Hematopoietic multipotent progenitor cell (in vitro differentiated cells): ENCODE results near the gene MMP2. TPM values are rescaled to one million over a fixed set of nuclear protein-coding genes. Genes with fewer than 3 reads are reported as not detected.

ENCODE experiments used
- DNase-seq, 3 donors: peaks; one replicate each; pipeline ENCODE4 v3.0.0-alpha.2; 2011 to 2015; ENCODE audit warnings: low read depth in 2 of 3, low spot score in 2 of 3
- total RNA-seq: library from RNA; depleted of rRNA; stranded (reverse); fragments of >200 nt; gene quantifications from one replicate; pipeline ENCODE4 v1.2.3, GENCODE V29; 2012

MMP2 gene
- total RNA-seq = 45.8 TPM

GRCh38 chr16:55478827-55479429 is at the start of gene MMP2:
MMP2 (plus strand) TSS chr16:55479198; CDS start chr16:55479480, 282 bp downstream.
- peak in 2 of 3 donors; percentile 54 to 71 for DNase-seq

GRCh38 chr16:55433030-55433429 is 46.0 kb upstream of the MMP2 start:
- no peak for DNase-seq

DNA sequence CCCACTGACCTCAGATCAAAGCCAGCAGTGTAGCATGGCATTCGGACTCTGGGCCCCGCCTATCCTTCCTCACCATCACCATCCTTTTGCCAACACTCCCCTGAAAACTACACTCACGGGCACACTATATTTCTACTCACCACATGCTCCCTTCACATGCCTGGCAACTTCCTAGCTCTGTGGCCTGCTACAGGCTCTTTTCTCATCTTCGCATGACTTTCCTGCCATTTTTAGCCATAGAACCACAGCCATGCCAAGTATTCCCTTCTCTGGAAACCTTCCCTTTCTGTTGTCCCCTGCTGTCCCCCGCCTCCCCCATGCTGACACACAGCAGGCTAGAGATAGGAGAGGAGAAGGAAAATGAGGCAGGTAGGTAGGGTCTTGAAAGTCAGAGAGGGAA is 45.5 kb upstream of the MMP2 start:
- no peak for DNase-seq

- DNase-seq = no peak
These were observed 45.0 kb upstream of the MMP2 start for GRCh38 chr16:55434000-55434399.

GRCh38 chr16:55435387-55435786 is 43.6 kb upstream of the MMP2 start:
- DNase-seq = peak in 2 of 3 donors; percentile 78 to 89

DNA sequence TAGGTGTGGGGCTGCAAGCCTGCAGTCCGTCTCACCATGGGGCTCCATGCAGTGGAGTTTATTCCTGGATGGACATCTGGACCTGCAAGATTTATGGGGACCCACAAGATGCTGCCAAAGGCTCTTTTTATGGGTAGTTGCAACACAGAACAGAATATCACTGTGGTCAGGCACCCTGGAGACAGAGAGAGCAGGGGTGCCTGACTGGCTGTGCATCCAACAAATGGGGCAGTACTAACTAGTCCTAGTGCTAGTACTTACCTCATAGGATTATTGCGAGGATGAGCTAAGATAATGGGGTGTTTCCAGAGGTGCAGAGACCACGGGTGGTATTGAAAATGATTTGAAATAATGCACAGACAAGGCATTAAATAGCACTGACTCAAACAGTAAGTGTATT is 42.4 kb upstream of the MMP2 start:
- DNase-seq = no peak

DNA sequence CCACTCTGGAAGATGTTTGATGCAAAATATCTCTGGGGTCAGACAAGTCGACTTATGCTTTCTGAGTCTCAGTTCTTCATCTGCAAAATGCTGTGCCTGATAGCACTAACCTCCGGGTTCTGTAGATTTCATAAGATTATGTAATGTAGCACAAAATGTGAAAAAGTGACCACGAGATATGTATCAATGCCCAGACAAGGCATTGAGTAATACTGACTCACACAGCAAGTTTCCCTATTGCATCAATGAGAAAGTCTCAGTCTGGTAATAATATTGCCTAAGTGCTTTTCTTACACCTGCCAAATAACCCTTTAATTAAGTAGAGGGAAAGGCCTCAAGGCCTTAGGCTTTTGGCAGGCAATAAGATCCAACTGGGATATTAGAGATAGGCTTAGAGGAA is 41.4 kb upstream of the MMP2 start:
- DNase-seq = peak in 2 of 3 donors; percentile 14 to 34

DNA sequence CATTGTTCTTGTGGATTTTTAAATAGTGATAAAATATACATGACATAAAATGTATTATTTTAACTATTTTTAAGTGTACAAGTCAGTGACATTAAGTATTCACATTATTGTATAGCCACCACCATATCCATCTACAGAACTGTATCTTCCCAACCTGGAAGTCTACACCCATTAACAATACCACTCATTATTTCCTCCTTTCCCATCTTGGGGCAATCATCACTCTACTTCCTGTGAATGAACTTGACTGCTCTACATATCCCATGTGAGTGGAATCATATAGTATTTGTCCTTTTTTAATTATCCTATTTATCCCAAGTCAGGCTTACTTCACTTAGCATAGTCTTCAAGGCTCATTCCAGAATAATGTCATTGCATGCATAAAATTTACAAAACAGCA is 40.7 kb upstream of the MMP2 start:
- DNase-seq = no peak

- no peak for DNase-seq
These were observed 39.8 kb upstream of the MMP2 start for GRCh38 chr16:55439101-55439690.

DNA sequence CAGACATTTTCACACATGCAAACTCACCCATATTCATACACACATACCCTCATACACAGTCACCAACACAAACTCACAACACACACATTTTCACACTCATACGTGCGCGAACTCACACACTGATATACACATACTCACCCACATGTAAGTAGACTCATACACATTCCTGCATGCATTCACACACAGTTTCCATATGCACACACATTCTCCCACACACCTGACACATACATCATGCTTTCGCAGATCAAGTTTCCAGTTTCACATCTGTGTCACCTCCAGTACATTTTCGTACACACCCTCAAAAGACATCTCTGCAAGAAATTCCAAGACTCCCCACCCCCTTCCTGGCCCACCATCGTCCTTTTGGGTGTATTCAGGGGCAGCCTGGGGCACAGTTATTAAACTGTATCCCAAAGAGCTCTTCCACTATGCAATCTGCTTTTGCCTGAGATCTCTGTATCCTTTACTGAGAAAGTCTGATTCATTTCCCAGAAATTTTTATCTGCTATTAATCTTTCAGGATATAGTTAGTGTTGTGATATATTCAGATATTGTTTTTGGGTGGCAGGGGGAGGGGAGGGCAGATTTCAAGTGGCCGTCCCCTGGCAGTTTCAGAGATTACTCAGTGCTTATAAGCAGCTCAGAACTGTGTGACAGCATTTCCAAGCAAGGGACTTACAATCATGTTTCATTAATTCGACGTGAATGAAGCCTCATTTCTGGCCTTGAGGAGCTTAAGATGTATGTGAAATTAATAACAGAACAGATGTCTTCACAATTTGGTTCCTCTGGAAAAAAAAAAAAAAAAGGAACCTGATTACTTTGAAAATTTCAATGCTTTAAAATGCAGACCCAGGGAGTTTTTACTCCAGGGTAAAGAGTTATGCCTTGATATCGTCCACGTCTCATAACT is 35.3 kb upstream of the MMP2 start:
- DNase-seq = no peak

GRCh38 chr16:55444754-55445485 is 34.1 kb upstream of the MMP2 start:
- peak in 2 of 3 donors; percentile 27 to 56 for DNase-seq

GRCh38 chr16:55447231-55447630 is 31.8 kb upstream of the MMP2 start:
- no peak for DNase-seq

- no peak for DNase-seq
These were observed 26.0 kb upstream of the MMP2 start for GRCh38 chr16:55452996-55453395.

- DNase-seq = no peak
These were observed 25.1 kb upstream of the MMP2 start for GRCh38 chr16:55453909-55454308.

DNA sequence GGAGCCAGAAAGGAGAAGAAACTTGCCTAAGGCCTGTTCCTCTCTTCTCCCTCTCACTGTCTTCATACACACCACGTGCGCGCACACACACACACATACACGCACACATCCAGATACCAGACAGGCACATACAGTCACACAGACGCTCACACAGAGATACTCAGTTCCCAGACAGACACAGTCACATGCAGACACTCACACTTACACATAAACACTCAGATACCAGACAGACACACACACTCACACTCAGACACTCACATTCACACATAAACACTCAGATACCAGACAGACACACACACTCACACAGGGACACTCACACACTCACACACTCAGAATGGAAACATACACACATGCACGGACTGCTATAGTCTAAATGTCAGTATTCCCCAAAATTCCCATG is 24.1 kb upstream of the MMP2 start:
- no peak for DNase-seq

GRCh38 chr16:55462241-55462640 is 16.8 kb upstream of the MMP2 start:
- DNase-seq = no peak

GRCh38 chr16:55464375-55464774 is 14.6 kb upstream of the MMP2 start:
- no peak for DNase-seq

DNA sequence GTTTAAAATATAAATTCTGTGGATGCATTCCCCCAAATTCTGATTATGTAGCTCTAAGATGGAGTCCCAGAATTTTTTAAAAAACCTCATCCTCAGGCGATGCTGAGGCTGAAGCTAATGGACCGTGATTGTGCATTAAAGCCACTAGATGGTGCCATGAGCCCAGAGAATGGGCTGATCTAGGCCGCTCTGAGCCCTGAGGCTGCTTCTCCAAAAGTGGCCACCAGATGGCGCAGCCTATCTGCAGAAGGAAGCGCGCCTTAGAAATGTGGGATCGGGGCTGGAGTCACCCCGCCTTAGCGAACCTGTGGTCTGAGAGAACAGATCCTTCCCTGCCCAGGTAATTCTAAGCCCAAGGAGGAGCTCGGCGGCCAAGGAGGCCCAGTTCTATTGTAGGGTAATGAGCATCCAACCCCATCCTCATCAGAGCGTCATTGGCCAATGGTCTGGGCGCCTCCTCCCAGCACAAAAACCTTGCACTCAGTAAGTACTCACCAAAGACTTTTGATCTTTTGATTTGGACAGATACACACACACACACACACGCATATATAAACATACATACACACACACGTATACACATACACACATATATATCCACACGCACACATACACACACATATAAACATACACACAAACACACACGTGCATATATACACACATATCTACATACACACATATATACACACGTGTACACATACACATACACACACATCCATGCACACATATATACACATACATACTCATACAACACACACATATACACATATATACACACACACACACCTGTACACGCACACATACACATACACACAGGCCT is 13.7 kb upstream of the MMP2 start:
- DNase-seq = peak; percentile 37 to 89 (median 82)

DNA sequence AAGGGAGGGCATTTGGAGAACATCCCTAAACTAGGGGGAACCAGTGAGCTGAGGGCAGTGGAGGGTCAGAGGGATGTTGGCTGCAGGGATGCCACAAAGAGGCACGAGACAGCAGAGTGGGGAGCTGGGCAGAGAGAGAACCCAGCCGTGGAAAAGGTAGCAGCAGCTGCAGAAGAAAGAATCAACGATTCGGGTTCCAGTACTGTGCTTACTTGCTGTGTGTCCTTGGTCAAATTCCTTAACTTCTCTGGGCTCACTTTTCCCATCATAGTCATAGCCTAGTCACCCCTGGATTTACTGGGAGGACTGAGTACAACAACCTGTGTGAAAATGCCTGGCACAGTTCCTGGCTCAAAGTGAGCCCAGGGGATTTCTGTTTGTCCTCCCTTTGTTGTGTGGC is 12.8 kb upstream of the MMP2 start:
- no peak for DNase-seq

- DNase-seq = no peak
These were observed 11.1 kb upstream of the MMP2 start for GRCh38 chr16:55467898-55468297.
